Endothelial cell of hepatic sinusoid (primary cell): ENCODE results near the gene LYPD6B.

Experiments used
- in situ Hi-C: cut with HindIII; loops from 2 replicates; pipeline ENCODE4 v1.10.0; 2017; ENCODE audit warnings: low sequenced_read_pairs

Gene LYPD6B

DNA sequence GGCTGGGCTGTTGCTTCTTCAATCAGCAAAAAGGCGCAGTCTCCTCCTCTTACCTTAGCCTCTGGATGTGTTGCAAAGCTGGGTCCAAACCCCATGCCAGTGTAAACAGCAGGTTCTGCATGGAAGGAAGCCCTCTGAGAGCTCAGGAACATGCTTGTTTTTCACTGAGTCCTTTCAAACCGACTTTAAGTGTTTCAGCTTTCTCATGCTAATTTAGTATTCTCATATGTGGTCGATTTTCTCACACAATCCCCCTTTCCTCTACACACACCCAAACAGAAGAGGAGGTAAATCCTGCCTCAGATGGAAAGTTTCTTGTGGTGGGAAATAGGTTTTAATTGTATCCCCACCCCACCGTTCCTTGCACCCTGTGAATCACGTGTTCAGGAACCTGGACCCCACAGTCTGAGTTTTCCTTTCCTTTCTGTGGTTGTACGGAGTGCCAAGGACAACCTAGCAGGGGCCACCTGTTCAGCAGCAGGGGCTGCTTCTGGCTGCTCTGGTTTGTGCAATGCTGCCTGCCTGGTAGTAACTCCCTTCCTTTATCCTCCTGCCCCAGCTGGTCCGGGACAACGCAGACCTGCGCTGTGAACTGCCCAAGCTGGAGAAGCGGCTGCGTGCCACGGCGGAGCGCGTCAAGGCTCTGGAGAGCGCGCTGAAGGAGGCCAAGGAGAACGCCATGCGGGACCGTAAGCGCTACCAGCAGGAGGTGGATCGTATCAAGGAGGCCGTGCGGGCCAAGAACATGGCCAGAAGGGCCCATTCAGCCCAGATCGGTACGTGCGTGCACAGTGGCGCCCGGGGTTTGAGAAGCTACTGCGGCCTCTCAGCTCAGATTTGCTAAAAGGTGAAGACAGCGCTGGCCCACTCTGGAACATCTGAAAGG is 28.7 kb upstream of the LYPD6B start:
- in situ Hi-C loops, result no loop called here

GRCh38 chr2:149012545-149012944 is 26.0 kb upstream of the LYPD6B start:
- in situ Hi-C loops, result no loop called here

GRCh38 chr2:149015501-149015900 is 23.0 kb upstream of the LYPD6B start:
- in situ Hi-C loops, result no loop called here

DNA sequence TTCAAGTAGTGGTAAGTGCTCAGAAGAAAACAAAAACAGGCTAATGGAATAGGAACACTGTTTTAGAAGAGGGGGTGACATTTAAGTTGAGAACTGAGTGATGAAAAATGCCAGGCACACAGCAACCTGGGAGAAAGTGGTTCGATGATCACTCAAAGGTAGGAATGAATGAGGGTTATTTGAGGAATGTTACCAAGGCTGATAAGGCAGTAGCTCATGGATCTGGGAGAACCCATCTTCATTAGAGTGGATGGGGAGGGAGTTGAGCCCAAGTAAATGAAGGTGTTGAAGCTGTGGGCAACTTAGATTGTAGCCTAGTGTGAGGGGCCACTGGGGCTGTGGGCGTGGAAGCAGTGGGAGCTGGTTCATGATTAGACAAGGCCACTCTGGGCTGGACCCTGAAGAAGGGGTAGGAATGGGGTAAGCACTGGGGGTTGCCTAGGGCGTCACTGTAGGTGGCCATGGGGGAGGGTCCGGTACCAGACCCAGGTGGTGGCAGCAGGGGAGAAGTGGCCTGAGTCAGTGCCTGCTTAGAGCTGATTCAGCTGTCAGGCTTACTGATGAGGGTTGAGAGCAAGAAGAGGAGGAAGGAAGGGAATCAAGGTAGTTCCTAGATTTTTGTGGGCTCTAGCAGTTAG is 22.5 kb upstream of the LYPD6B start:
- in situ Hi-C loops, result no loop called here

- in situ Hi-C loops, result no loop called here
Measured at GRCh38 chr2:149017116-149017985, 21.1 kb upstream of the LYPD6B start.

DNA sequence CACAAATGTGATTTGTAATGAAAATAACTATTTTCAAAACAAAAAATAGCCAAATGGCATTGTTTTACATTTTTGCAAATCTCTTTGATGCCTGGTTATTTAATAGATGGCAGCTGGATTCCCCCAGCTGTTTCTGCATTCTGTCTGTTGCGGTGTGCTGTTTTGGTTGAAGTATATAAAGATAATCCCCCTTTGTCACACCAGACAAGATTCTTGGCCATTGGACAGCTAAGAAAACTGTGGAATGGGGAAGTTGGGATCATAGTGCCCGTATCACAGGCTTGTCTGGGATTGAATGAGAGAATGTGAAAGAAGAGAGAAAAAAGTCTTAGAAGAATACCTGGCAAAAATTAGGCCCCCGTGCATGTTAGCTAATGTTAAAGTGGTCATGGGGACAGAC is 19.5 kb upstream of the LYPD6B start:
- in situ Hi-C loops, result no loop called here

DNA sequence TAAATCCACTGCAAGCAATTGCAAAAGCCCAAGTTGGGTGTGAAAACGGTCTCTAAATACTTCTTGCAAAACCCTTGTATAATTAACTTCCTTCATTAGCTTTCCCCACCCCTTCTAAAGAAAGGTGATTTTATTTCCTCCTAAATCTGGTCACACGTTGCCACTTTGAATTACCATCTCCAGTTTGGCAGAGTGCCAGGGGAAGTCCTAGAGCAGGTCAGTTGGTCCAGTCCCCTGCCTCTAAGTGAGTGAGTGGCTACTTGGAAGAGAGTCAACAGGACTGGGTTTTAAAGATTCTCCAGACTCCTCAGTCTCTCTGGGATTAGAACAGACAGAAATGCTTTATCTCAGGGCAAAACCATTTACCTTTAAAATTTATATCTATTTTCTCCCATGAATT is 18.7 kb upstream of the LYPD6B start:
- in situ Hi-C loops, result no loop called here

- in situ Hi-C loops, result no loop called here
Measured at GRCh38 chr2:149020432-149020851, 18.1 kb upstream of the LYPD6B start.

DNA sequence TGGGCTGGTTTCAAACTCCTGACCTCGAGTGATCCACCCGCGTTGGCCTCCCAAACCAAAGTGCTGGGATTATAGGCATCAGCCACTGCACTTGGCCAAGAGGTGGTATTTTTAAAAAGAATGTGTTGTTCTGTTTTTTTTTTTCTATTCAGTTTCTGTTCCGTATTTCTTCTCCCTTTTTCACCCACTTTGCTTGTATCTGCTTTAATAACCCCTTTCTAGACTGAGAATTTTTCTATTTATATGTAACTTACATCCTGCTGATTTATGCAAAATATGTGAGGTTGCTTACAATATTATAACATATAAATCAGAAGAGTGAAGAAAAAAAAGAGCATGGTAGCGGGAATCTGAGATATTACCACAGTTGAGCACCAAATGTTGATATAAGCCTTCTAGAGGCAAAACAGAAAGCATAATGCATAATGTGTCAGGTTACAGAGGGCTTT is 17.2 kb upstream of the LYPD6B start:
- in situ Hi-C loops, result no loop called here

GRCh38 chr2:149021761-149022160 is 16.7 kb upstream of the LYPD6B start:
- in situ Hi-C loops, result no loop called here

DNA sequence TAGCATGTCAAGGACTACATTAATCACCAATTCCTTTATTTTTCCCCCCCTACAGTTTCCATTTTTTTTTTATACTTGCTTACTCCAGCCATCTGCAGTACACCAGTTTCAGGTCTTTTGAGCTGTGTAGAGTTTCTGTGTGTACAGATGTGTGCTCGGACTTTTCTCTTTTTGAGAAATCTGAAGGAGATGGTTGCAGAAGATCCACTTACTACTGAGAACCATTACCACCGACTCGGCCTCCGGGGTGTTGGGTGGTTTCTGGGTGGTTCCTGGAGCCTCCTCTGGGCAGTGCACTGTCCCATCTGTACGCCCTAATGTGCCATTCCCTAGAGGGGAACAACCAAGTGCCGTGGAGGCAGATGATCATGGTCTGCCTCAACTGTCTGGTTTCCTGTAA is 15.4 kb upstream of the LYPD6B start:
- in situ Hi-C loops, result no loop called here

DNA sequence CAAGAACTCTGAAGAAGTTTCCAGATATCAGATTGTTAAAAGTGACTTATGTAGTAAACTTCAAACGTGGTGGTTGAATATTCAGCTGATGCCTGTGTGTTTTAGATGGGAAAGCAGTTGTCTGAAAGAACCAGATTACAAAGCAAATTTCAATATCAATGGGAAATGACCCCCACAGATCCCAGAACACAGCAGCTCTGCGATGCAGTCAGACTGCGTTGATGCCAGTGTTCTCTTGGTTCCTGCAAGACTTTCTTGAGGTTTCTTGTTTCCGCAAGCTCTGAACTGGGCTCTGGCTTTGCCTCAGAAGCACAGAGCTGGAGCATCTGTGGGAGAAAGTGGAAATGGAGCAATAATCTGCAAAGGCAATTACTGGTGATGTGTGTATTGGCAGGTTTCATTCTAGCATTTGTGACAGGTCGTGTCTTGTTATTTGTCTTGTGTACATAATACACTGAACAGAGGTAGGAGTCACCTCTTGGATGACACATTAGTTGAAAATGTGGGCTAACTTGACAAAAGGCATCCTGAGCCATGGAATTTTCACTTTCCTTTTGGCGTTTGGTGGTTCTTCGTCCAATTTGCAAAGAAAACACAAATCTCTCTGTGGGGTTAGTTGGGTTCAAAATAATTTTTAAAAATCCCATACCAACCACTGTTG is 10.8 kb upstream of the LYPD6B start:
- in situ Hi-C loops, result no loop called here

DNA sequence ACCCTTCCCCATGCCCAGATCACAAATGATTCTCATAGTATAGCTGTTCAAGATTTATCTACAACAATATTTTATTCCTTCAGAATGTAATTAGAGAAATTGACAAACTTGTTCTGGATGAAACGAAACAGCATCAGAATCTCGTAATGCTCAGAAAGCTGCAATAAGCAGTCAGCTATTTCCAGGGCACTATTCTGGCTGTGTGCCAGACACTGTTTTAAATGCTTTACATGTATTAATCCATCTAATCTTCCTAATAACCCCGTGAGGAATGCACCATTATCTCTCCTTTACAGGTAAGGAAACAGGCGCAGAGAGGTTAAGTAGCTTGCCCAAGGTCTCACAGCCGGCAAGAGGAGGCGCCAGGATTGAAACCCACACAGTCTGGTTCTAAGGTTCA is 10.1 kb upstream of the LYPD6B start:
- in situ Hi-C loops, result no loop called here

DNA sequence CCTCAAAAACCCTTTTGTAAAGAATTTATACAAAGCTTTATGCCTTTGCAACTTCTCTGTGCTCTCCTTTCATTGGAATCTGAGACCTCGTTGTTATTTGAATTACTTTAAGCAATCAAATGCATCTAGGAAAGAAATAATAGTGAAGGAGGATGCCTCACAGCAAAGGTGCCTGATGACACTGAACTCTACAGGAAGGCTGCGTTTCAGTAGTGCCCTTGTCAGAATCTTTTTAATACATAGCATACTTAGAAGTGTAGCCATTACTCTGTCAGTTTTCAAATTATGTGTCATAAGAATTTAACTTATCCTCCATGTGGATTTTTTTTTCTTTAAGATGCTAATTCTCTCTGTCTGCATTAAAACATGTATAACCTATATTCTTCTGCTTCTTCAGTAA is 9.6 kb upstream of the LYPD6B start:
- in situ Hi-C loops, result no loop called here

GRCh38 chr2:149029307-149029965 is 9.1 kb upstream of the LYPD6B start:
- in situ Hi-C loops, result no loop called here

GRCh38 chr2:149031396-149031795 is 7.1 kb upstream of the LYPD6B start:
- in situ Hi-C loops, result no loop called here

DNA sequence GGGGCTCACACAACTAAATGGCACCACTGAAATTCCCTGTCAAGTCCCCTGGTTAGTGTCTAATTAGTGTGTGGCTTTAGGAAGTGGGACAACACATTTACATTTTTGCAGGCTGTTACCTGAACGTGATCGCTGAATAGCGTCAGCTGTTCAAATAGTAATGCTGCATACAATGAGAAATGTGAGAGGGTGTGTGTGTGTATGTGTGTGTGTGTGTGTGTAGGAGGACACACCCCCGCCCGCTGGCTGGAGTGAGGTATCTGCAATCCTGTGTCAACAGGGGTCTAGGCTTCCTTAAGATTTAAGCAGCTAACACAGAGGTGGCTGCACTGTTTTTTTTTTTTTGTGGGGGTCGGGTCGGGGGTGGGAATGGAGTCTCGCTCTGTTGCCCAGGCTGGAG is 4.8 kb upstream of the LYPD6B start:
- in situ Hi-C loops, result no loop called here

- in situ Hi-C loops, result no loop called here
Measured at GRCh38 chr2:149034406-149034805, 4.1 kb upstream of the LYPD6B start.

DNA sequence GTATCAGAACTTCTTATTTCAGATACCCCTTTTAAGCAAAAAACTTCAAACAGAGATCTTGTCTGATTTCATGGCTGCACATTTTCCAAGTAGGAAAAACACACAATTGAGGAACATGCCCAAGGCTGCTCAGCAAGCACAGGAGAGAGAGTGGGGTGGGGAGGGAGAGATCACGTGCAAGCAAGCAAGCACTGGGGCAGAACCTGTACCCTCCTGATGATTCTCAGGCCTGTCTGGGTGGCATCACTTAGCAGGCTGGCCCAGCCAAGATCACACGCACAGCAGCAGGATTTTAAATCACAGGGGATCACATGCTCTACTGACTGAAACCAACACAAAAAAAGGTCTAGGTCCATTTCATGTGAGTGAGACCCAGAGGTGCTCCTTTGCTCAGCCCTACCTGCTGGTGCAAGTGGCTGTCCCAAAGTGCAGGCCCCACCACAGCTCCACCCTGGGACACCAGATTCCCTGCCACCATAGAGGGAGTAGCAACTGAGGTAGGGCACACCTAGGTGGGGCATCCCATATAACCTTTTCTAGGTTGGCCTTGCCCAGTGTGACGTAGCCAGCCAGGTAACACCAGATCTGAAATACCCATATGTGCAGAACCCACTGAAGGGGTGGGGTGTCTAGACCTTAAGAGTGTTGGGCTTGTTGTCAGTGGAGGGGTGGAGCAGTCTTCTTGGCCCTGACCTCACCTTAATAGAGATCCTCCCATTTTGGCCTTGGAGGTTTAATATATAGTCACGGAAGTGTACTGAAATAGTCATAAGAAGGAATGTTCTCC is 1.8 kb upstream of the LYPD6B start:
- in situ Hi-C loops, result no loop called here

DNA sequence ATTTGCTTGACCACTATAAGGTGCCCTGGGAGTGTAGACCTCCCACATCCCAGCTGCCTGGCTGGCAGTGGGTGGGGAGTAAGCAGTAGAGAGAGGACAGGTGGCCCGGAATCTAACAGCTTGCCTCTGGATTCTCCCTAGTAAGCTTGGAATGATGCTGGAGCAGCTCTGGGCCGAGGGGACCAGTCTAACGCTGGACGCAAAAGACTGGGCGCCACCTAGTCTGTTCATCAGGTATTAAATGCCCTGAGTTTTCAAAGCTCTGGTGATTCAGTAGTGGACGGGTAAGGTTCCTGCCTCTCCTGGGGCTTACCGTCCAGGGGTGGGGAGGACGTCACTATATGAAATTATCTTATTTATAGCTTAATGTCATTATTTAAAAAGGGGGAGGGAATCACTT is 648 bp upstream of the LYPD6B start:
- in situ Hi-C loops, result no loop called here
